OCI-LY1 (cell line): ENCODE measurements around the gene DTNB.

ENCODE experiments used
- H2AFZ ChIP-seq: fragments of 200-600 bp; sonication (generic), shearing (Covaris generic); 2 replicates; pipeline ENCODE4 v1.6.0; 2014; ENCODE audit warnings: antibody characterized with exemption, mild to moderate bottlenecking, low read length
- H3F3A ChIP-seq: fragments of 200-600 bp; sonication (generic), shearing (Covaris generic); 2 replicates; pipeline ENCODE4 v1.6.0; 2014; ENCODE audit warnings: mild to moderate bottlenecking, antibody characterized with exemption, low read length, moderate library complexity; ENCODE audit not compliant: insufficient read depth
- H3K27ac ChIP-seq: fragments of 200-600 bp; sonication (generic); 2 replicates; pipeline ENCODE4 v1.5.1; 2014; ENCODE audit warnings: low read length, mixed run types, mild to moderate bottlenecking, low read depth; ENCODE audit not compliant: poor library complexity, severe bottlenecking
- H3K27me3 ChIP-seq: fragments of 200-600 bp; sonication (generic); 2 replicates; pipeline ENCODE4 v1.6.0; 2014; ENCODE audit warnings: antibody characterized with exemption, mild to moderate bottlenecking, low read length, moderate library complexity; ENCODE audit not compliant: insufficient read depth
- H3K36me3 ChIP-seq: fragments of 200-600 bp; sonication (generic); 2 replicates; pipeline ENCODE4 v1.6.1; 2014; ENCODE audit warnings: mild to moderate bottlenecking, antibody characterized with exemption, low read length, moderate library complexity, mixed read lengths; ENCODE audit not compliant: insufficient read depth
- H3K4me1 ChIP-seq: fragments of 200-600 bp; sonication (generic); 2 replicates; pipeline ENCODE4 v1.5.1; 2014; ENCODE audit warnings: mild to moderate bottlenecking, low read length, moderate library complexity; ENCODE audit not compliant: insufficient read depth, severe bottlenecking
- H3K4me2 ChIP-seq: fragments of 200-600 bp; sonication (generic), shearing (Covaris generic); 2 replicates; pipeline ENCODE4 v1.6.1; 2014; ENCODE audit warnings: low read length
- H3K4me3 ChIP-seq: fragments of 200-600 bp; sonication (generic); 2 replicates; pipeline ENCODE4 v1.5.1; 2014; ENCODE audit warnings: low read length, low read depth, mild to moderate bottlenecking, mixed read lengths; ENCODE audit not compliant: poor library complexity, severe bottlenecking
- H3K79me2 ChIP-seq: fragments of 200-600 bp; shearing (Covaris generic); 2 replicates; pipeline ENCODE4 v1.6.1; 2016; ENCODE audit warnings: mixed run types, low read length, mixed read lengths; ENCODE audit not compliant: insufficient read depth
- H3K9ac ChIP-seq: fragments of 200-600 bp; sonication (generic), shearing (Covaris generic); 2 replicates; pipeline ENCODE4 v1.6.1; 2014; ENCODE audit warnings: mild to moderate bottlenecking, low read length, mixed read lengths
- H3K9me2 ChIP-seq: fragments of 200-600 bp; sonication (generic), shearing (Covaris generic); 2 replicates; pipeline ENCODE4 v1.6.1; 2014; ENCODE audit warnings: low read depth, mild to moderate bottlenecking, low read length, mixed read lengths
- H3K9me3 ChIP-seq: fragments of 200-600 bp; shearing (Covaris generic); 2 replicates; pipeline ENCODE4 v1.6.1; 2014; ENCODE audit warnings: low read length, mixed read lengths
- H4K20me1 ChIP-seq: fragments of 200-600 bp; sonication (generic), shearing (Covaris generic); 2 replicates; pipeline ENCODE4 v1.6.0; 2016; ENCODE audit warnings: mild to moderate bottlenecking, low read length; ENCODE audit not compliant: insufficient read depth
- CTCF ChIP-seq: fragments of 200-600 bp; sonication (generic), shearing (Covaris generic); IDR thresholded peaks from 2 replicates; pipeline ENCODE4 v1.5.1; 2017; ENCODE audit warnings: mild to moderate bottlenecking, antibody characterized with exemption, low read length, moderate library complexity, mixed read lengths
- EZH2 ChIP-seq: fragments of 200-600 bp; sonication (generic), shearing (Covaris generic); IDR thresholded peaks from 2 replicates; pipeline ENCODE4 v1.8.0; 2017; ENCODE audit warnings: borderline replicate concordance, mixed run types, mild to moderate bottlenecking, antibody characterized with exemption, low read length, moderate library complexity, mixed read lengths

Gene DTNB

GRCh38 chr2:25331686-25332365 is 341.6 kb downstream of the DTNB start:
- H3F3A ChIP-seq: no peaks in the 10 kb centered on the region
- no peaks in the 10 kb centered on the region for H3K79me2 ChIP-seq
- H4K20me1 ChIP-seq: no peaks in the 10 kb centered on the region
- no peaks in the 10 kb centered on the region for H3K4me1 ChIP-seq
- TF ChIP-seq CTCF: no peak
- TF ChIP-seq EZH2: no peak
- no peaks in the 10 kb centered on the region for H3K9me2 ChIP-seq
- peaks cover 14% of the 10 kb centered on the region for H3K27me3 ChIP-seq
- H3K36me3 ChIP-seq: no peaks in the 10 kb centered on the region; the same call in 1 of the 2 replicates
- H2AFZ ChIP-seq: no peak overlapping the region
- H3K4me3 ChIP-seq: no peak overlapping the region
- no peak overlapping the region for H3K27ac ChIP-seq
- H3K9ac ChIP-seq: no peak overlapping the region
- no peak overlapping the region for H3K4me2 ChIP-seq
- peaks cover 5% of the 10 kb centered on the region for H3K9me3 ChIP-seq

GRCh38 chr2:25330937-25331336 is 342.4 kb downstream of the DTNB start:
- H3K27ac ChIP-seq: no peak overlapping the region
- no peaks in the 10 kb centered on the region for H3K79me2 ChIP-seq
- no peaks in the 10 kb centered on the region for H4K20me1 ChIP-seq
- H3K9me2 ChIP-seq: no peaks in the 10 kb centered on the region
- H3K4me1 ChIP-seq: no peaks in the 10 kb centered on the region
- no peak overlapping the region for H3K9ac ChIP-seq
- H2AFZ ChIP-seq: no peak overlapping the region
- no peaks in the 10 kb centered on the region; the same call in 1 of the 2 replicates for H3K36me3 ChIP-seq
- H3K9me3 ChIP-seq: peaks cover 13% of the 10 kb centered on the region
- H3K4me2 ChIP-seq: no peak overlapping the region
- H3F3A ChIP-seq: no peaks in the 10 kb centered on the region
- no peak for TF ChIP-seq EZH2
- no peak for TF ChIP-seq CTCF
- H3K4me3 ChIP-seq: no peak overlapping the region
- peaks cover 20% of the 10 kb centered on the region; the same call in 1 of the 2 replicates for H3K27me3 ChIP-seq

- Histone ChIP-seq H3K27ac (no peak overlapping the region), H3F3A (no peaks in the 10 kb centered on the region), H3K4me2 (no peak overlapping the region), H2AFZ (no peak overlapping the region), H3K4me3 (no peak overlapping the region), H4K20me1 (no peaks in the 10 kb centered on the region), H3K4me1 (no peaks in the 10 kb centered on the region), H3K36me3 (no peaks in the 10 kb centered on the region; the same call in 1 of the 2 replicates), H3K9me2 (no peaks in the 10 kb centered on the region), H3K79me2 (no peaks in the 10 kb centered on the region), H3K9me3 (peaks cover 13% of the 10 kb centered on the region), H3K9ac (no peak overlapping the region), H3K27me3 (peaks cover 20% of the 10 kb centered on the region; the same call in 1 of the 2 replicates)
- no peak for TF ChIP-seq EZH2
- no peak for TF ChIP-seq CTCF
These were observed 343.1 kb downstream of the DTNB start for GRCh38 chr2:25330273-25330672.
